Measurements from ENCODE around the gene HS3ST6.

HS3ST6 gene

GRCh38 chr16:1909561-1910231, 8.5 kb downstream of the HS3ST6 start:
- no peak; the same call in 2 of the 3 replicates for ATAC-seq
- TF ChIP-seq ISL1 (CRISPR knock-in tag; IDR thresholded peaks at IDR 0.05) (no peak), BACH2 (CRISPR knock-in tag; IDR thresholded peaks at IDR 0.05; ENCODE audit: borderline replicate concordance) (no peak), ZFP3 (CRISPR knock-in tag; IDR thresholded peaks at IDR 0.05) (no peak), POU6F1 (CRISPR knock-in tag; IDR thresholded peaks at IDR 0.05; ENCODE audit: borderline replicate concordance, low read depth) (no peak), SNAI2 (CRISPR knock-in tag; IDR thresholded peaks at IDR 0.05) (no peak), CSRNP3 (CRISPR knock-in tag; IDR thresholded peaks at IDR 0.05) (no peak), GLIS3 (CRISPR knock-in tag; IDR thresholded peaks at IDR 0.05) (no peak), ZNF565 (CRISPR knock-in tag; conservative IDR thresholded peaks at IDR 0.05; ENCODE audit: low read depth) (no peak), ARNTL (CRISPR knock-in tag; IDR thresholded peaks at IDR 0.05; ENCODE audit: borderline replicate concordance, low read depth) (no peak), RARB (CRISPR knock-in tag; IDR thresholded peaks at IDR 0.05) (no peak), ZNF8 (CRISPR knock-in tag; IDR thresholded peaks at IDR 0.05) (no peak), ZFP30 (CRISPR knock-in tag; IDR thresholded peaks at IDR 0.05) (no peak), CSDC2 (CRISPR knock-in tag; IDR thresholded peaks at IDR 0.05) (no peak), TSHZ2 (CRISPR knock-in tag; IDR thresholded peaks at IDR 0.05) (no peak), ESRRG (CRISPR knock-in tag; IDR thresholded peaks at IDR 0.05) (no peak), ZNF70 (CRISPR knock-in tag; IDR thresholded peaks at IDR 0.05) (no peak), ZC3H10 (CRISPR knock-in tag; IDR thresholded peaks at IDR 0.05) (no peak)

GRCh38 chr16:1908983-1909382, 9.2 kb downstream of the HS3ST6 start:
- no peak for TF ChIP-seq ZNF8 (CRISPR knock-in tag; IDR thresholded peaks at IDR 0.05)
- TF ChIP-seq POU6F1 (CRISPR knock-in tag; IDR thresholded peaks at IDR 0.05; ENCODE audit: borderline replicate concordance, low read depth), result no peak
- TF ChIP-seq CREB5 (CRISPR knock-in tag; IDR thresholded peaks at IDR 0.05; ENCODE audit: low read depth), result no peak
- TF ChIP-seq ESRRG (CRISPR knock-in tag; IDR thresholded peaks at IDR 0.05), result no peak
- no peak for TF ChIP-seq PPARA (CRISPR knock-in tag; IDR thresholded peaks at IDR 0.05; ENCODE audit: borderline replicate concordance)
- no peak for TF ChIP-seq SNAI2 (CRISPR knock-in tag; IDR thresholded peaks at IDR 0.05)
- no peak for TF ChIP-seq CSDC2 (CRISPR knock-in tag; IDR thresholded peaks at IDR 0.05)
- no peak for TF ChIP-seq ZC3H10 (CRISPR knock-in tag; IDR thresholded peaks at IDR 0.05)
- no peak for TF ChIP-seq ARNTL (CRISPR knock-in tag; IDR thresholded peaks at IDR 0.05; ENCODE audit: borderline replicate concordance, low read depth)
- no peak for TF ChIP-seq ZNF565 (CRISPR knock-in tag; conservative IDR thresholded peaks at IDR 0.05; ENCODE audit: low read depth)
- no peak for TF ChIP-seq GLIS3 (CRISPR knock-in tag; IDR thresholded peaks at IDR 0.05)
- TF ChIP-seq ISL1 (CRISPR knock-in tag; IDR thresholded peaks at IDR 0.05), result no peak
- no peak for ATAC-seq

GRCh38 chr16:1908184-1908583, 10.0 kb downstream of the HS3ST6 start:
- ATAC-seq, result no peak
- TF ChIP-seq TCF4 (CRISPR knock-in tag; IDR thresholded peaks at IDR 0.05; ENCODE audit: borderline replicate concordance), result no peak
- no peak for TF ChIP-seq CREB5 (CRISPR knock-in tag; IDR thresholded peaks at IDR 0.05; ENCODE audit: low read depth)
- TF ChIP-seq ESRRG (CRISPR knock-in tag; IDR thresholded peaks at IDR 0.05), result no peak
- TF ChIP-seq ZFP30 (CRISPR knock-in tag; IDR thresholded peaks at IDR 0.05), result no peak
- TF ChIP-seq ZC3H10 (CRISPR knock-in tag; IDR thresholded peaks at IDR 0.05), result no peak
- no peak for TF ChIP-seq CSRNP3 (CRISPR knock-in tag; IDR thresholded peaks at IDR 0.05)
- TF ChIP-seq PATZ1 (CRISPR knock-in tag; IDR thresholded peaks at IDR 0.05; ENCODE audit: borderline replicate concordance), result no peak
- no peak for TF ChIP-seq ZNF8 (CRISPR knock-in tag; IDR thresholded peaks at IDR 0.05)
- TF ChIP-seq SNAI2 (CRISPR knock-in tag; IDR thresholded peaks at IDR 0.05), result no peak
- TF ChIP-seq BACH2 (CRISPR knock-in tag; IDR thresholded peaks at IDR 0.05; ENCODE audit: borderline replicate concordance), result no peak
- TF ChIP-seq ZNF70 (CRISPR knock-in tag; IDR thresholded peaks at IDR 0.05), result no peak
- TF ChIP-seq TOX (CRISPR knock-in tag; IDR thresholded peaks at IDR 0.05; ENCODE audit: borderline replicate concordance), result no peak
- TF ChIP-seq ISL1 (CRISPR knock-in tag; IDR thresholded peaks at IDR 0.05), result no peak
